ENCODE data around the gene OR11A1.

- TF ChIP-seq CTCF (IDR thresholded peaks at IDR 0.05; ENCODE audit: low read depth, low read length) (no peak), EZH2phosphoT487 (IDR thresholded peaks at IDR 0.05; ENCODE audit: low read depth) (no peak)
These were observed 48.9 kb upstream of the OR11A1 start for GRCh38 chr6:29505808-29506207.

Measured in OCI-LY3 (cell line).